SK-N-MC (cell line): Measurements from ENCODE around the gene SALL1.

Source experiments
- EZH2 ChIP-seq: fragments of 200-600 bp; sonication (generic); IDR thresholded peaks from one replicate; pipeline ENCODE4 v1.6.1; 2017; ENCODE audit warnings: antibody characterized with exemption
- POLR2AphosphoS5 ChIP-seq: IDR thresholded peaks from 2 replicates; pipeline ENCODE4 v1.6.1; 2012; ENCODE audit warnings: mild to moderate bottlenecking, low read depth, low read length, borderline replicate concordance

DNA sequence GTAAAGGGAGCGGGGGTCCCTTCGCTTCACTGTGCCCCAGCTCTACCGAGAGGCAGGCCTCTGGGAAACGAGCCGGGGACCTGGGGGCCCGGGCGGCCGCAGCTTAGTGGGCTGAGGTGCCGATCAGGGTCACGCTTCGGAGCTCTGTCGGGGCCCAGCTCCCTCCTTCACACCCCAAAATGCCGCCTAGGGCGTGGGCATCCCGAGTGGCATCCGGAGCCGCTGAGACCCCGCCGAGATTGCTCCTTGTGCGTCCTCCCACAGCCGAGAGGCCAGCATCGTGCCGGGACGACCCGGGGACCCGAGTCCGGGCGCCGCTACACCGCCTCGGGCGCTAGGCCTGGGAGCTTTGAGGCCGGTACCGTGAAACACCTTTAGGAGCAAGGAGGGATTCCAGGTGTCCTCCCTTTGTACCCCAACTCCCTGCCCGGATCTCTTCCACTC is 1.3 kb downstream of the SALL1 start:
- TF ChIP-seq EZH2 (no peak), POLR2AphosphoS5 (no peak)
